Pancreas (tissue), 10 donors: Measurements from ENCODE around the gene RALGPS2. TPM values are rescaled to one million over a fixed set of nuclear protein-coding genes. Genes with fewer than 3 reads are reported as not detected.
A peak's percentile ranks its signal among the peaks of the same experiment; 100 is the strongest.
"Not testable (repeated sequence)": the region's sequence is repeated elsewhere in the genome, so short reads cannot be mapped to it uniquely, and the experiment has no call there.

Experiments
- ATAC-seq, 4 donors: fragments of 200-7000 bp; cut with Tn5 transposase; one replicate each; pipeline versions ENCODE4 v1.8.0 to v1.9.1; 2020; ENCODE audit warnings: mild to moderate bottlenecking in 4 of 4, moderate library complexity in 4 of 4
- DNase-seq, 6 donors: peaks; one replicate each; pipeline ENCODE4 v3.0.0-alpha.2; 2020
- FAIRE-seq: peaks from 2 replicates; lab custom pipeline; 2012; peaks lifted over from hg19 to GRCh38; lab: Jason Lieb, UNC
- H3K27ac ChIP-seq, 4 donors: fragments of 200-600 bp; sonication (generic); 1 replicate in 3 of 4; 2 replicates in 1 of 4; pipeline versions ENCODE4 v1.5.0 to v1.8.0; 2020
- H3K27me3 ChIP-seq, 4 donors: fragments of 200-600 bp; one replicate each; pipeline ENCODE4 v1.8.0; 2021
- H3K36me3 ChIP-seq, 3 donors: fragments of 200-600 bp; sonication (generic) in 1 of 3; one replicate each; pipeline versions ENCODE4 v1.5.0 to v1.8.0; 2020 to 2021
- H3K4me1 ChIP-seq, 3 donors: fragments of 200-600 bp; one replicate each; pipeline ENCODE4 v1.8.0; 2021
- H3K4me3 ChIP-seq, 4 donors: fragments of 200-600 bp; sonication (generic) in 2 of 4; one replicate each; pipeline versions ENCODE4 v1.5.0 to v1.8.0; 2020 to 2021
- H3K9me3 ChIP-seq, 4 donors: fragments of 200-600 bp; one replicate each; pipeline ENCODE4 v1.8.0; 2021
- WGBS, 2 donors: extraction: QIAGEN DNeasy Blood & Tissue Kit; methylation state at CpG; one replicate each; pipeline ENCODE4 v1.1.7; 2013; 5-methylcytosine and 5-hydroxymethylcytosine counted together
- intact Hi-C, 3 donors: fragments of 100-400 bp; cut with DNase I; formaldehyde crosslinking; loops; one replicate each; pipeline versions ENCODE4 v1.11.1 to v1.14.2; 2022
- polyA plus RNA-seq, 2 donors: library from polyadenylated mRNA; stranded (reverse); fragments of 200-250 nt; gene quantifications; one replicate each; pipeline ENCODE4 v1.2.3, GENCODE V29; 2013
- total RNA-seq, 6 donors: library from RNA; stranded (reverse); fragmentation: NEBNext Ultra II Directional in 4 of 6; extraction: Animal tissue kit (Norgen Biotek cat#: 25700) in 4 of 6; gene quantifications; one replicate each; pipeline versions ENCODE4 v1.2.1 to v1.2.4, GENCODE V29; 2021 to 2023
- TF ChIP-seq, protein P1 (sequence below), 4 donors: fragments of 200-600 bp; sonication (generic) in 3 of 4; IDR thresholded peaks; one replicate each; pipeline versions ENCODE4 v1.5.0 to v1.8.0; 2021; ENCODE audit warnings: antibody characterized with exemption in 4 of 4
- donor health status: healthy with polysubstance abuse.
- donor health status: DM: no; HTN: no; CAD: no; lungs with moderate emphysema.
- donor health status: DM: no; HTN: no; CAD: no.
- donor health status: control.
- donor health status: control.
- donor health status: Bipolar disorder and iron deficiency.
- donor health status: DM: yes; HTN: yes; CAD: no.
- donor health status: DM: no; HTN: no; CAD: no.
- donor health status: DM: no; HTN: no; CAD: no.
- donor health status: DM: yes; HTN: yes; CAD: no.

Gene RALGPS2
- total and polyA plus RNA-seq, 8 donors, result 1.9 to 11.6 (median 7.6) TPM

- 52 to 57% methylated on average over 17 of the region's 17 CpGs for WGBS, 2 donors
- intact Hi-C loops, result no loop called here
- Histone ChIP-seq H3K4me1 (no peaks in the 10 kb centered on the region), H3K4me3 (no peak overlapping the region), H3K27me3 (no peaks in the 10 kb centered on the region), H3K27ac (peak overlapping the region in 3 of 4 donors; percentile 38 to 84 (median 66)), H3K36me3 (no peaks in the 10 kb centered on the region), H3K9me3 (no peaks in the 10 kb centered on the region)
- FAIRE-seq, result no peak
- DNase-seq, result no peak
- TF ChIP-seq, protein P1, sequence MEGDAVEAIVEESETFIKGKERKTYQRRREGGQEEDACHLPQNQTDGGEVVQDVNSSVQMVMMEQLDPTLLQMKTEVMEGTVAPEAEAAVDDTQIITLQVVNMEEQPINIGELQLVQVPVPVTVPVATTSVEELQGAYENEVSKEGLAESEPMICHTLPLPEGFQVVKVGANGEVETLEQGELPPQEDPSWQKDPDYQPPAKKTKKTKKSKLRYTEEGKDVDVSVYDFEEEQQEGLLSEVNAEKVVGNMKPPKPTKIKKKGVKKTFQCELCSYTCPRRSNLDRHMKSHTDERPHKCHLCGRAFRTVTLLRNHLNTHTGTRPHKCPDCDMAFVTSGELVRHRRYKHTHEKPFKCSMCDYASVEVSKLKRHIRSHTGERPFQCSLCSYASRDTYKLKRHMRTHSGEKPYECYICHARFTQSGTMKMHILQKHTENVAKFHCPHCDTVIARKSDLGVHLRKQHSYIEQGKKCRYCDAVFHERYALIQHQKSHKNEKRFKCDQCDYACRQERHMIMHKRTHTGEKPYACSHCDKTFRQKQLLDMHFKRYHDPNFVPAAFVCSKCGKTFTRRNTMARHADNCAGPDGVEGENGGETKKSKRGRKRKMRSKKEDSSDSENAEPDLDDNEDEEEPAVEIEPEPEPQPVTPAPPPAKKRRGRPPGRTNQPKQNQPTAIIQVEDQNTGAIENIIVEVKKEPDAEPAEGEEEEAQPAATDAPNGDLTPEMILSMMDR (IDR thresholded peaks at IDR 0.05), result no peak
- ATAC-seq, result peak in 1 of 4 donors; percentile 27
Measured at GRCh38 chr1:178945763-178946266, 220.8 kb downstream of the RALGPS2 start.

DNA sequence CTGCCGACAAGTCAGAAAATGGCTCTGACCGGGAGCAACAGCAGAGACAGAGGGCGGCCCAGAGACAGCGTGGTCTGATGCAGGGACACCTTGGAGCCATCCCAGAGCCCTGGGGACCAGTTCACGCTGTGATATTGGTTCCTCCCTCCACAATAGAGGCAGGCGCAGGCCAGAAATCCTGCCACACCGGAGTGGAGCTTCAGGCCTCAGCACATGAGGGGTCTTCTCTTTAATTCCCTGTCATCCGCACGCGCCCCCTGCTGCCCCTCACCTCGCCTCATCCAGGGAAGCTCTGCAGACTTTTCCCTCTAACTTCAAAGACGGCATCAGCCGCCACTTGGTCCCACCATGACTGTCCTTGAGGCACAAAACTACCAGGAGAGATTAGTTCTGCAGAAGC lies 221.4 kb downstream of the RALGPS2 start:
- no peak overlapping the region for H3K4me3 ChIP-seq
- H3K27me3 ChIP-seq, result no peaks in the 10 kb centered on the region
- 83 to 87% methylated on average over 13 of the region's 13 CpGs for WGBS, 2 donors
- H3K4me1 ChIP-seq, result peaks cover 0 to under 1% (median 0%) of the 10 kb centered on the region in 3 donors
- intact Hi-C loops, result no loop called here
- TF ChIP-seq, protein P1 (IDR thresholded peaks at IDR 0.05), result no peak
- DNase-seq (no peak), ATAC-seq (no peak), FAIRE-seq (no peak)
- no peaks in the 10 kb centered on the region for H3K36me3 ChIP-seq
- no peaks in the 10 kb centered on the region for H3K9me3 ChIP-seq
- peak overlapping the region in 3 of 4 donors; percentile 38 to 84 (median 66) for H3K27ac ChIP-seq

DNA sequence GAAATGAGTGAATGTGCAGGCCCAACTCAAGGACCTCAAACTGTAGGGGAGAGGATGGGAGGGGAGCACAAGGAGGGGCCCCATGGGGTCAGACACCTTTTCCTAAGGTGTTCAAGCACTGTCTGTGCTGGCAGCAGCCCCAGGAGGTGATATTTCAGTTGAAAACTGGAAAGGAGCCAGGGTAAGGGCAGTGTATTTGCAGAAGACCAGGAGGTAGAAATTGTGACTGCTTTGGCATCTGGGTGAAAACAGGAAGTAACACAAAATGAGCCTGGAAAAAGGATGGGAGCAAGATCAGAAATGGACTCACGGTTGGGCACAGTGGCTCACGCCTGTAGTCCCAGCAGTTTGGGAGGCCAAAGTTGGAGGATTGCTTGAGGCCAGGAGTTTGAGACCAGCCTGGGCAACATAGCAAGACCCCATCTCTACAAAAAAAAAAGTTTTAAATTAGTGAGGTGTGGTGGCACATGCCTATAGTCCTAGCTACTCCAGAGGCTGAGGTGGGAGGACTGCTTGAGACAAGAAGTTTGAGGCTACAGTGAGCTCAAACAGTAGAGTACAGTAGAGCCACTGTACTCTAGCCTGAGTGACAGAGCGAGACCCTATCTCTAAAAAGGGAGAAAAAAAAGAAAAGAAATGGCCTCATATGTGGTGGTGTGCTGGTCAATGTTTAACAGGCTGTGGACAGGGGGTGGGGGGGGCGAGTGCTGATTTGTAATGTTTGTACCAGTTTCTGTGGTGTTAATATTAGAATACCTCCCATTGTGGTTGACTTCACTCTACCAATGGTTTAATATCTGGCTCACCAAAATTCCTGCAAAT lies 222.0 kb downstream of the RALGPS2 start:
- ATAC-seq, result peak; percentile 47 to 72 (median 70)
- intact Hi-C loops, result no loop called here
- peak in 2 of 6 donors; percentile 38 to 44 for DNase-seq
- TF ChIP-seq, protein P1 (IDR thresholded peaks at IDR 0.05), result no peak
- no peaks in the 10 kb centered on the region for H3K27me3 ChIP-seq
- no peak overlapping the region for H3K4me3 ChIP-seq
- no peaks in the 10 kb centered on the region for H3K9me3 ChIP-seq
- H3K4me1 ChIP-seq, result peaks cover 0 to 3% (median 0%) of the 10 kb centered on the region in 3 donors
- FAIRE-seq, result no peak
- WGBS, 2 donors, result 56 to 69% methylated on average over 4 of the region's 4 CpGs
- no peaks in the 10 kb centered on the region for H3K36me3 ChIP-seq
- H3K27ac ChIP-seq, result peak overlapping the region in 3 of 4 donors; percentile 38 to 84 (median 66)

DNA sequence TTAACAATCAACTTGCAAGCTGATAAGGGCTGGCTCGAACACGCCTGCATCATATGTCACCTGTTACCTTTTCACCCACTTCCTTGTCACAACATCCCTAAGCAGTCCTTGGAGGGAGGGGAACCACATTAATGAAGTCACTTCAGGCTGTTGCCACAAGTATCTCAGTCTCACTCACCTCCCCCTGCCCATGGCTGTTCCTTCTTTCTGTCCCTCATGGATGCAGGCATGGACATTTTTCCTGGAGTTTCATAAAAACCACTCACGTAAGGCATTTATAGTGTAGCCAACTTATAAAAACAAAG lies 222.6 kb downstream of the RALGPS2 start:
- Histone ChIP-seq H3K9me3 (no peaks in the 10 kb centered on the region), H3K27me3 (no peaks in the 10 kb centered on the region), H3K4me1 (peaks cover 0 to 3% (median 0%) of the 10 kb centered on the region in 3 donors), H3K27ac (peak overlapping the region in 3 of 4 donors; percentile 36 to 84 (median 66)), H3K4me3 (no peak overlapping the region), H3K36me3 (no peaks in the 10 kb centered on the region)
- intact Hi-C loops, result no loop called here
- no peak for FAIRE-seq
- no peak for DNase-seq
- TF ChIP-seq, protein P1 (IDR thresholded peaks at IDR 0.05), result no peak
- 56 to 63% methylated on average over 3 of the region's 3 CpGs for WGBS, 2 donors
- ATAC-seq, result peak in 1 of 4 donors; percentile 43

GRCh38 chr1:178948676-178949075 lies 223.6 kb downstream of the RALGPS2 start:
- DNase-seq (no peak), ATAC-seq (no peak), FAIRE-seq (no peak)
- Histone ChIP-seq H3K27me3 (no peaks in the 10 kb centered on the region), H3K4me1 (peaks cover 0 to 3% (median 0%) of the 10 kb centered on the region in 3 donors), H3K4me3 (no peak overlapping the region), H3K9me3 (no peaks in the 10 kb centered on the region), H3K27ac (no peak overlapping the region), H3K36me3 (no peaks in the 10 kb centered on the region)
- WGBS, 2 donors, result 61 to 62% methylated on average over 4 of the region's 4 CpGs
- intact Hi-C loops, result no loop called here
- TF ChIP-seq, protein P1 (IDR thresholded peaks at IDR 0.05), result no peak

GRCh38 chr1:178949866-178950265 lies 224.8 kb downstream of the RALGPS2 start:
- H3K4me3 ChIP-seq, H3K36me3 ChIP-seq, FAIRE-seq, ATAC-seq, H3K4me1 ChIP-seq, H3K9me3 ChIP-seq, DNase-seq, H3K27me3 ChIP-seq, intact Hi-C loops: not testable (repeated sequence)
- WGBS, 2 donors, result 59 to 80% methylated on average over 4 of the region's 4 CpGs
- peak overlapping the region in 2 of 4 donors; percentile 68 to 70 for H3K27ac ChIP-seq
